Mesothelial cell of epicardium (in vitro differentiated cells): Measurements from ENCODE around the gene PLPPR1. TPM values are rescaled to one million over a fixed set of nuclear protein-coding genes. Genes with fewer than 3 reads are reported as not detected.

Experiments used
- DNase-seq, 2 experiments: peaks; one replicate each; pipeline ENCODE4 v3.0.0; 2021; ENCODE audit warnings: low spot score in 2 of 2; ENCODE audit not compliant: unreplicated experiment in 2 of 2
- H3K27ac Mint-ChIP-seq: 2 replicates; pipeline ENCODE4 v1.8.0; 2021; ENCODE audit warnings: mixed read lengths
- H3K27me3 Mint-ChIP-seq: 2 replicates; pipeline ENCODE4 v1.8.0; 2021; ENCODE audit warnings: low read depth, mixed read lengths
- H3K36me3 Mint-ChIP-seq: 2 replicates; pipeline ENCODE4 v1.8.0; 2021; ENCODE audit warnings: mixed read lengths
- H3K4me1 Mint-ChIP-seq: 2 replicates; pipeline ENCODE4 v1.8.0; 2021; ENCODE audit warnings: mixed read lengths
- H3K4me3 Mint-ChIP-seq: 2 replicates; pipeline ENCODE4 v1.8.0; 2021; ENCODE audit warnings: mild to moderate bottlenecking, moderate library complexity, mixed read lengths
- H3K9me3 Mint-ChIP-seq: 2 replicates; pipeline ENCODE4 v1.8.0; 2021; ENCODE audit warnings: mixed read lengths
- total RNA-seq: library from RNA; stranded (reverse); gene quantifications from 3 replicates; pipeline ENCODE4 v1.2.1, GENCODE V29; 2021
- TF ChIP-seq, protein P1 (sequence below): fragments of 200-600 bp; sonication (generic); IDR thresholded peaks from one replicate; pipeline ENCODE4 v1.5.0; 2021; ENCODE audit warnings: antibody characterized with exemption; ENCODE audit not compliant: unreplicated experiment

PLPPR1 gene
- total RNA-seq, 1 donor from 2014 or later = 1.3 TPM

DNA sequence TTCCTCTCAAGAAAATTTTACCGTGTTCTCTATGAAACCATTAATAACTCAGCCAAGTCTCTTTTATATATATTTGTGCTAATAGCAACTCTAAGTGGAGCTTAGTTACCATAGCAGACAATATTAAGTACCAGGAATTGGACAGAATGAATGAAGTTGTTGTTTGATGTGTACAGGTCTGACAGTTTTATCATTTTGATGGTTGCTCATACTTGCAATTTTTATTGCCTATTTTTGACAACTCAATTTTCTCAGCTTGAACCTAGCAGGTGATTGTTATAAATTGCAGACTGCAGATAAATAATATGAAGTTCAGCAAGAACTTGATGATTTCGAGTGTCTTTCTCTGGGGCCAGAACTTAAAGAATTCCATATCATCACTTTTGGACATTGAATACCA, 163.2 kb downstream of the PLPPR1 start:
- no peaks in the 10 kb centered on the region for H3K9me3 Mint-ChIP-seq
- no peaks in the 10 kb centered on the region for H3K36me3 Mint-ChIP-seq
- no peak overlapping the region for H3K4me3 Mint-ChIP-seq
- H3K4me1 Mint-ChIP-seq = no peaks in the 10 kb centered on the region
- H3K27ac Mint-ChIP-seq = no peak overlapping the region
- no peak for DNase-seq
- H3K27me3 Mint-ChIP-seq = peaks cover 25% of the 10 kb centered on the region
- TF ChIP-seq, protein P1, sequence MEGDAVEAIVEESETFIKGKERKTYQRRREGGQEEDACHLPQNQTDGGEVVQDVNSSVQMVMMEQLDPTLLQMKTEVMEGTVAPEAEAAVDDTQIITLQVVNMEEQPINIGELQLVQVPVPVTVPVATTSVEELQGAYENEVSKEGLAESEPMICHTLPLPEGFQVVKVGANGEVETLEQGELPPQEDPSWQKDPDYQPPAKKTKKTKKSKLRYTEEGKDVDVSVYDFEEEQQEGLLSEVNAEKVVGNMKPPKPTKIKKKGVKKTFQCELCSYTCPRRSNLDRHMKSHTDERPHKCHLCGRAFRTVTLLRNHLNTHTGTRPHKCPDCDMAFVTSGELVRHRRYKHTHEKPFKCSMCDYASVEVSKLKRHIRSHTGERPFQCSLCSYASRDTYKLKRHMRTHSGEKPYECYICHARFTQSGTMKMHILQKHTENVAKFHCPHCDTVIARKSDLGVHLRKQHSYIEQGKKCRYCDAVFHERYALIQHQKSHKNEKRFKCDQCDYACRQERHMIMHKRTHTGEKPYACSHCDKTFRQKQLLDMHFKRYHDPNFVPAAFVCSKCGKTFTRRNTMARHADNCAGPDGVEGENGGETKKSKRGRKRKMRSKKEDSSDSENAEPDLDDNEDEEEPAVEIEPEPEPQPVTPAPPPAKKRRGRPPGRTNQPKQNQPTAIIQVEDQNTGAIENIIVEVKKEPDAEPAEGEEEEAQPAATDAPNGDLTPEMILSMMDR = no peak

DNA sequence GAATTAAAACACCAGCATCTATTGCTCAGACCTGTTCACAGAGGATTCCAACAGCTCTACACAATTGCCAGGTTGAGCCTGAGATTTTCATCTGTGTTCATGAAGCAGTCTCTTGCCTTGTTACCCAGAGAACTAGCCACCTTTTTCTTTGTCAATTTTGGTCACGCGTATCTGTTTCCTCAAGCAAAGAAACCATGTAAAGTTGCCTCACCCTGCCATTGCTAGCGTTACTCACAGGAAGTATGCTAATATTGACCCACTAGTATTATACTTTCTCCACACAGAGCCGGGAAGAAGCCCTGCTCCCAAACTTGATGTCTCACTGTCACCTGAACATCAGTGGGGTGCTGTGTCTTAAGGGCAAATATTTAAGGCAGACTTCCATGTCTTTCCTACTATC, 168.5 kb downstream of the PLPPR1 start:
- Mint-ChIP-seq H3K27ac (no peak overlapping the region), H3K36me3 (no peaks in the 10 kb centered on the region), H3K9me3 (no peaks in the 10 kb centered on the region), H3K4me3 (no peak overlapping the region), H3K4me1 (no peaks in the 10 kb centered on the region), H3K27me3 (peaks cover 7% of the 10 kb centered on the region)
- no peak for DNase-seq
- TF ChIP-seq, protein P1 = no peak

DNA sequence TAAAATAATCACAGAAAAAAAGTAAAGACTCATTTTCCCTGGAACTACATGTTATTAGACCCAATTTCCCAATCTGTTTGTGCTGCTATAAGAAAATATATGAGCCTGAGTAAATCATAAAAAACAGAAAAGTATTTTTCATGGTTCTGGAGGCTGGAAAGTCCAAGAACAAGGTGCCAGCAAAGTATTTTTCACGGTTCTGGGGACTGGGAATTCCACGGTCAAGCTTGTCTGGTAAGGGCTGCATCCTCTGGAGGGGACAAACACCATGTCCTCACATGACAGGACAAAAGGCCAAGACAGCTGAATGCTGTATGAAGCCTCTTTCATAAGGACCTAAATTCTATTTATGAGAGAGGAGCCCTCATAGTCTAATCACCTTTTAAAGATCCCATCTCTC, 172.3 kb downstream of the PLPPR1 start:
- no peaks in the 10 kb centered on the region for H3K36me3 Mint-ChIP-seq
- peaks cover 13% of the 10 kb centered on the region for H3K27me3 Mint-ChIP-seq
- TF ChIP-seq, protein P1 = no peak
- H3K4me1 Mint-ChIP-seq = no peaks in the 10 kb centered on the region
- H3K4me3 Mint-ChIP-seq = no peak overlapping the region
- H3K27ac Mint-ChIP-seq = no peak overlapping the region
- H3K9me3 Mint-ChIP-seq = no peaks in the 10 kb centered on the region
- no peak for DNase-seq

DNA sequence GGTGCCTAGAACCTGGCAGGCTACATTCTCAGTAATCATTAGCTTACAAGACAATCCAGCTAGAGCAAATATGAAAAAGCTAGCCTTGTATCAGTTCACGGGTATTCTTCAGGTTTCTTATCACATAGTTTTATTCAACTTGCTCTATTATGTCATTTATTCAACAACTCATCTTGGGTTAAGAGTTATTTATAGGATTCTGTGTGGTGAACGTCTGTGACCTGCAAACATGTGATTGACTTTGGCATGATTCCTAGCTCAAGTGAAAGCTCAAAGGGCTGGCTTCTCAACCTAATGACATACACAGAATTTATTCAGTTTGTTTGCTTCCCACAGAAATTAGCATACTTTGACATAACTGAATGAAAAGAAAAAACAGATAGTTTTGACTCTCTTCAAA, 173.1 kb downstream of the PLPPR1 start:
- TF ChIP-seq, protein P1 = no peak
- Mint-ChIP-seq H3K27me3 (peaks cover 19% of the 10 kb centered on the region), H3K4me3 (no peak overlapping the region), H3K4me1 (no peaks in the 10 kb centered on the region), H3K9me3 (no peaks in the 10 kb centered on the region), H3K27ac (no peak overlapping the region), H3K36me3 (no peaks in the 10 kb centered on the region)
- no peak for DNase-seq

DNA sequence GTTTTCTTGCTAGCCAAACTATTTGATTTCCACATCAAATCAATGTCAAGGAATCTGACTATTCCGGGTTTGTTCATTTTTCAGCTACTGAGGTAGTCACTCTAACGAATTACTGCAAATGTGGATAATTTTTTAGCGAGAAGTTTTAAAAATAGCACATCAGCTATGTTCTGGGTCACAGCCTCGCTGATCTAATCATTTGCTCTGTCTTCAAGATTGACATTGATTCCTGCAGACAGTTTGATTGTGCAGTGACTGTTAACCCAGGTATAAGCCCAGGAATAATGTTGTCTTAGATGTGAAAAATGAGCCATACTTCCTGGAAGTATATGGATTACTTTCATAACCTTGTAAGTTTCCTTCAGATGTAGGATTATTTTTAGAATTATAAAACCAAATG, 181.1 kb downstream of the PLPPR1 start:
- Mint-ChIP-seq H3K9me3 (no peaks in the 10 kb centered on the region), H3K4me1 (no peaks in the 10 kb centered on the region), H3K27me3 (peaks cover 18% of the 10 kb centered on the region), H3K4me3 (no peak overlapping the region), H3K27ac (no peak overlapping the region), H3K36me3 (no peaks in the 10 kb centered on the region)
- no peak for DNase-seq
- TF ChIP-seq, protein P1 = no peak

DNA sequence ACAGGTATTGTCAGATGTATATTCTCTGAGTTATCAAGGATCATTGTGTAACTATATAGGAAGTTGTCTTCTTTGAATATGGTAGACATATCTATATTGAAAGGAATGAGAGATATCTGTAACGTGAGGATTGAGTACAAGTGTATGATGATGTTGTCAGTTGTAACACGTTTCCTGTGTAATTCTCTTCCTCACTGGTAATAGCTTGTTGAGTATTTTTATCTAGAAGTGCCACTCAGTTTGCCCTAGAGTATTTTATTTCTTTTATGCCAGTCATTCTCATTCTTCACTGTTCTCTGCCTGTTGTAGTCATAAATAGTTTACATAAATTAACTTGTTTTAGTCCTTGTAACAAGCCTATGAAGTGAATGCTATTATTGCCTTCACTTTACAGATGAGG, 184.1 kb downstream of the PLPPR1 start:
- Mint-ChIP-seq H3K4me1 (no peaks in the 10 kb centered on the region), H3K9me3 (no peaks in the 10 kb centered on the region), H3K4me3 (no peak overlapping the region), H3K27ac (no peak overlapping the region), H3K36me3 (no peaks in the 10 kb centered on the region), H3K27me3 (peaks cover 6% of the 10 kb centered on the region)
- no peak for DNase-seq
- TF ChIP-seq, protein P1 = no peak
